Measurements from ENCODE around the gene CRYGN. TPM values are rescaled to one million over a fixed set of nuclear protein-coding genes. Genes with fewer than 3 reads are reported as not detected.

Gene CRYGN
- total and polyA plus RNA-seq, 2 of the 13 experiments (the other 11 are each of a cell fraction or from before 2014, with no cell fraction given), result 0.11 TPM; not detected in 1

- TF ChIP-seq ZNF629 (CRISPR knock-in tag; conservative IDR thresholded peaks at IDR 0.05), result no peak
- TF ChIP-seq RAD51 (IDR thresholded peaks at IDR 0.05; ENCODE audit: borderline replicate concordance), result no peak
- TF ChIP-seq MED8 (CRISPR knock-in tag; IDR thresholded peaks at IDR 0.05; ENCODE audit: insufficient replicate concordance), result no peak
- no peak for TF ChIP-seq PRPF4 (IDR thresholded peaks at IDR 0.05; ENCODE audit: low read depth, low read length, poor library complexity, severe bottlenecking)
- TF ChIP-seq DRAP1 (CRISPR knock-in tag; IDR thresholded peaks at IDR 0.05), result no peak
- no peak for TF ChIP-seq ZNF383 (CRISPR knock-in tag; IDR thresholded peaks at IDR 0.05; ENCODE audit: borderline replicate concordance)
- TF ChIP-seq ZKSCAN5 (CRISPR knock-in tag; IDR thresholded peaks at IDR 0.05), result no peak
- 0 out of 2 replicates have a peak, but pooled peaks have one; percentile 22 for TF ChIP-seq MTF2 (CRISPR knock-in tag; IDR thresholded peaks at IDR 0.05; ENCODE audit: borderline replicate concordance)
- no peak for TF ChIP-seq IRF2 (CRISPR knock-in tag; IDR thresholded peaks at IDR 0.05)
- no peak for TF ChIP-seq SETDB1 (CRISPR knock-in tag; IDR thresholded peaks at IDR 0.05; ENCODE audit: borderline replicate concordance)
- TF ChIP-seq ZBTB46 (CRISPR knock-in tag; IDR thresholded peaks at IDR 0.05; ENCODE audit: borderline replicate concordance), result no peak
- no peak for TF ChIP-seq SPEN (CRISPR knock-in tag; IDR thresholded peaks at IDR 0.05; ENCODE audit: low read depth)
- no peak for TF ChIP-seq ZNF124 (CRISPR knock-in tag; IDR thresholded peaks at IDR 0.05)
- no peak for TF ChIP-seq CC2D1A (CRISPR knock-in tag; IDR thresholded peaks at IDR 0.05)
- 0 out of 2 replicates have a peak, but pooled peaks have one; percentile 26 for TF ChIP-seq ZNF563 (CRISPR knock-in tag; IDR thresholded peaks at IDR 0.05)
- TF ChIP-seq YY1 (IDR thresholded peaks at IDR 0.05; ENCODE audit: insufficient read depth, insufficient replicate concordance, low read depth, low read length), result peak; percentile 21
- TF ChIP-seq RXRA (CRISPR knock-in tag; IDR thresholded peaks at IDR 0.05), result no peak
- no peak for TF ChIP-seq PREB (CRISPR knock-in tag; IDR thresholded peaks at IDR 0.05)
- no peak for TF ChIP-seq TFDP1 (CRISPR knock-in tag; IDR thresholded peaks at IDR 0.05; ENCODE audit: borderline replicate concordance)
- no peak for TF ChIP-seq RFXAP (CRISPR knock-in tag; IDR thresholded peaks at IDR 0.05; ENCODE audit: borderline replicate concordance)
- no peak for TF ChIP-seq ZNF704 (CRISPR knock-in tag; IDR thresholded peaks at IDR 0.05; ENCODE audit: borderline replicate concordance)
- TF ChIP-seq ZNF33A (CRISPR knock-in tag; IDR thresholded peaks at IDR 0.05; ENCODE audit: borderline replicate concordance), result no peak
- TF ChIP-seq ZNF234 (CRISPR knock-in tag; conservative IDR thresholded peaks at IDR 0.05), result no peak
Observed at GRCh38 chr7:151410405-151411390, 29.2 kb downstream of the CRYGN start (continued).
